Subcutaneous adipose tissue (tissue), 4 donors: ENCODE measurements around the gene SLC38A7. TPM values are rescaled to one million over a fixed set of nuclear protein-coding genes. Genes with fewer than 3 reads are reported as not detected.

Experiments
- CTCF ChIP-seq: fragments of 450-650 bp; IDR thresholded peaks from one replicate; pipeline ENCODE4 v1.5.1; 2016; ENCODE audit warnings: low read depth, mild to moderate bottlenecking, control low read depth, antibody characterized with exemption, moderate library complexity
- total RNA-seq, 4 donors: library from RNA; depleted of rRNA; stranded (reverse); fragments of >200 nt; gene quantifications; one replicate each; pipeline ENCODE4 v1.1.0, GENCODE V29; 2016

SLC38A7 gene
- total RNA-seq, 4 donors from 2014 or later = 6.4 to 22.8 (median 15.4) TPM

- no peak for TF ChIP-seq CTCF
Measured at GRCh38 chr16:58640949-58641348, 43.6 kb downstream of the SLC38A7 start.

GRCh38 chr16:58639836-58640235 is 44.7 kb downstream of the SLC38A7 start:
- TF ChIP-seq CTCF = no peak

GRCh38 chr16:58639230-58639629 is 45.3 kb downstream of the SLC38A7 start:
- TF ChIP-seq CTCF = no peak

GRCh38 chr16:58638148-58639036 is 46.2 kb downstream of the SLC38A7 start:
- TF ChIP-seq CTCF = no peak

- no peak for TF ChIP-seq CTCF
Measured at GRCh38 chr16:58636466-58636865, 48.1 kb downstream of the SLC38A7 start.

- no peak for TF ChIP-seq CTCF
Measured at GRCh38 chr16:58635502-58635901, 49.1 kb downstream of the SLC38A7 start.

- TF ChIP-seq CTCF = no peak
Measured at GRCh38 chr16:58634265-58634802, 50.2 kb downstream of the SLC38A7 start.
